ES-I3 (cell line): ENCODE measurements around the gene B3GNT9.

Experiments
- H3K36me3 ChIP-seq: 2 replicates; pipeline ENCODE4 v1.6.1; 2013; ENCODE audit warnings: mild to moderate bottlenecking, low read length, control low read depth, moderate library complexity; ENCODE audit not compliant: insufficient read depth
- H3K4me1 ChIP-seq: 2 replicates; pipeline ENCODE4 v1.6.1; 2013; ENCODE audit warnings: mild to moderate bottlenecking, control low read depth, low read length; ENCODE audit not compliant: insufficient read depth
- H3K9ac ChIP-seq: 2 replicates; pipeline ENCODE4 v1.6.1; 2013; ENCODE audit warnings: low read depth, mild to moderate bottlenecking, low read length, moderate library complexity
- H3K9me3 ChIP-seq: 2 replicates; pipeline ENCODE4 v1.6.1; 2013; ENCODE audit warnings: mild to moderate bottlenecking, low read length, moderate library complexity; ENCODE audit not compliant: control insufficient read depth, insufficient read depth

B3GNT9 gene

DNA sequence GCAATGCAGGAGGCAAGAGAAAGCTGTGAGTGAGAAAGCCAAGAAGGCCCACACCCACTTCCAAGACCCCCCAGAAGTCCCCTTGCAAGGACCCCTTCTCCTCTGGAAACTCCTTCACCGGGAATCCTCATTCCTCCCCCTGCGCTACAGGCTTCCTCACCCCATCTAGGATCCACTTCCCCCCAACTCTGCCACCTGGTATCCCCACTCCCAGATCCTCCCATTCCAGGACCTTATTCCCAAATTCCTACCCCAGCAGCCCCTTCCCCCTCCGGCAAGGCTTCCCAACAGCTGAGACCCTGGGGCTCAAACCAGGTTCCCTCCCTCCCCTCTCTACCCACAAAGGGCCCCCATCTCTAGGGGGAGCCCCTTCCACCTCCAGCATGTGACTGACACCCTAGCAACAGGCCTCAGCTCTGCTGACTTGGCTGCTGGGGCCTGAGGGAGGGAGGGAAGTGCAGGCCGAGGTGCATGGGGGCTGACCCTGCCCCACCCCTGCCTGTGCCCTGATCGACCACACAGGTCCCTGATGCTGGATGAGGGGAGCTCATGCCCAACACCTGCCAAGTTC is 15.9 kb upstream of the B3GNT9 start:
- no peak overlapping the region for H3K9ac ChIP-seq
- no peaks in the 10 kb centered on the region for H3K36me3 ChIP-seq
- no peaks in the 10 kb centered on the region; the same call in 1 of the 2 replicates for H3K9me3 ChIP-seq
- H3K4me1 ChIP-seq, result no peaks in the 10 kb centered on the region; the same call in 1 of the 2 replicates

DNA sequence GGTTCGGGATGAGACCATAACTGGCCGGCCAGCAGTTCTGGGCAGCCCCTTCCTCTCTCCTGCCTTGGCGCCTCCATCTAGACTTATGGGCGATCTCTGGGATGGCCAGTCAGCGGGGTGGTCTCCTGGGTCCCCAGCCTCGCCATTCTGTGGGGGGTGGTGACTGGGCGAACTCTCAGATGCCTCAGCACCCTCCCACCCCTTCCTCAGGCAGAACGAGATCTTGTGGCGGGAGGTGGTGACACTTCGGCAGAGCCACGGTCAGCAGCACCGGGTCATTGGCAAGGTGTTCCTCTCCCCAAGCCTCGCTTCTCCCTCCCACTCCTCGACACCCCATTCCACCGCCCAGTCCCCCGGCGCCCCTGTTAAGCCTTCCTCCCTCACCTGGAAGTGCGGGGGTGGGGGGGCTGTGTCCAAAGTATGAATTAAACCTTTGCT is 15.3 kb upstream of the B3GNT9 start:
- Histone ChIP-seq H3K9me3 (no peaks in the 10 kb centered on the region; the same call in 1 of the 2 replicates), H3K9ac (no peak overlapping the region), H3K36me3 (no peaks in the 10 kb centered on the region), H3K4me1 (no peaks in the 10 kb centered on the region; the same call in 1 of the 2 replicates)

DNA sequence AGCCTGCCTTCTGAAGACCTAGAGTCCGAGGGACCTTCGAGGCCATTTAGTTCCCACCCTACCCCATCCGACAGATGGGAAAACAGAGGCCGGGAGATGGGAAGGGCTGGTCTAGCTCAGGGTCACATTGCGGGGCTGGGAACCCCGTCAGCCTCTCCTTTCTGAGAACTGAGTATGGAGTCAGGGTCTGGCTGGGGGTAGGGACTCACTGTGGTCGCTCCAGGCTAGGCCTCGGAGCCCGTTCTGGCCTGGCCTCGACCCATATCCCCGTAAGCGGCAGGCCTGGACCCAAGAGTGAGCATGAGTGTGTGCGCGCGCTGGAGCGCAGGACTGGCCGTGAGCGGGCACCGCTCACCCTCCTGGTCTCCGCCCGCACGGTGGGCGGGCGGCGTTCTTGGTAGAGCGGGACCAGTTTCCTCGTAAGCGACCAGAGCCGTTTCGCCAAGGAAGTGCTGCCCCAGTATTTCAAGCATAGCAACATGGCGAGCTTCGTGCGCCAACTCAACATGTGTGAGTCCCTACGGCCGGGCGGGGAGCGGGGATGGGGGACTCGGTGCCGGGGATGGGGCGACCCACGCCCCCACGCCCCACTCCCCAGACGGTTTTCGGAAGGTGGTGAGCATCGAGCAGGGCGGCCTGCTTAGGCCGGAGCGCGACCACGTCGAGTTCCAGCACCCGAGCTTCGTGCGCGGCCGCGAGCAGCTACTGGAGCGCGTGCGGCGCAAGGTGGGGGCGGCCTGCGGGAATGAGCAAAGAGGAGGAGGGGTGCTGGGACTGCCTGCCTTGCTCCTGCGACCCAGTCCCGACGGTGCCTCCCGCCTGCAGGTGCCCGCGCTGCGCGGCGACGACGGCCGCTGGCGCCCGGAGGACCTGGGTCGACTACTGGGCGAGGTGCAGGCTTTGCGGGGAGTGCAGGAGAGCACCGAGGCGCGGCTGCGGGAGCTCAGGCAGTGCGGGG is 14.6 kb upstream of the B3GNT9 start:
- Histone ChIP-seq H3K9ac (peak overlapping the region; percentile 36; the same call in 1 of the 2 replicates), H3K9me3 (no peaks in the 10 kb centered on the region; the same call in 1 of the 2 replicates), H3K36me3 (no peaks in the 10 kb centered on the region), H3K4me1 (no peaks in the 10 kb centered on the region; the same call in 1 of the 2 replicates)

- peak within 1 kb of the TSS; percentile 46 for H3K9ac ChIP-seq
- H3K36me3 ChIP-seq, result no peaks in the 10 kb centered on the region
- no peaks in the 10 kb centered on the region; the same call in 1 of the 2 replicates for H3K4me1 ChIP-seq
- no peaks in the 10 kb centered on the region; the same call in 1 of the 2 replicates for H3K9me3 ChIP-seq
These were observed 13.8 kb upstream of the B3GNT9 start, which contains the start of gene HSF4 for GRCh38 chr16:67164599-67165061. HSF4 (plus strand) TSS chr16:67164745; CDS start chr16:67164812, 67 bp downstream.

GRCh38 chr16:67163999-67164558 is 13.3 kb upstream of the B3GNT9 start:
- H3K9ac ChIP-seq, result peak overlapping the region; percentile 46; the same call in 1 of the 2 replicates

DNA sequence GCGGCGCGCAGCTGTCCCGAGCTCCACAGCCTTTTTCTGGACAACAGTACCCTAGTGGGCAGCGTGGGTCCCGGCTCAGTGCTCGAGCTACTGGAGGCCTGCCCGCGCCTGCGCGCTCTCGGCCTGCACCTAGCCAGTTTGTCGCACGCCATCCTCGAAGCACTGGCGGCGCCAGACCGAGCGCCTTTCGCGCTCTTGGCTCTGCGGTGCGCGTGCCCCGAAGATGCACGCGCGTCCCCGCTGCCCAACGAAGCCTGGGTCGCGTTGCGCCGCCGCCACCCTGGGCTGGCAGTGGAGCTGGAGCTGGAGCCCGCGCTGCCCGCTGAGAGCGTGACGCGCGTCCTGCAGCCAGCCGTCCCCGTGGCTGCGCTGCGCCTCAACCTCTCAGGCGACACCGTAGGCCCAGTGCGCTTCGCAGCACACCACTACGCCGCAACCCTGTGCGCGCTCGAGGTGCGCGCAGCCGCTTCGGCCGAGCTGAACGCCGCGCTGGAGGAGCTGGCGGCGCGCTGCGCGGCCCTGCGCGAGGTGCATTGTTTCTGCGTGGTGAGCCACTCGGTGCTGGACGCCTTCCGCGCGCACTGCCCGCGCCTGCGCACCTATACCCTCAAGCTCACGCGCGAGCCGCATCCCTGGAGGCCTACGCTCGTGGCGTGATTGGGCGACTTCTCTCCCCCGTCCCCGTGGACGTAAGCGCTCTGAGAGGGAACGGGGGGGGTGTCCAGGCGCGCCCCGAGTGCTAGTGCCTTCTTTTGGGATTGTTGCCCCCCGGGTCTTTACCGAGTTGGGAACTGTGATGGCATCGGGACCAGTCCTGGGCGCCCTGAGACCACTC is 12.6 kb upstream of the B3GNT9 start:
- H3K9ac ChIP-seq, result peak overlapping the region; percentile 46
- no peaks in the 10 kb centered on the region; the same call in 1 of the 2 replicates for H3K9me3 ChIP-seq
- H3K36me3 ChIP-seq, result no peaks in the 10 kb centered on the region
- no peaks in the 10 kb centered on the region; the same call in 1 of the 2 replicates for H3K4me1 ChIP-seq

More at GRCh38 chr16:67163999-67164558, 13.3 kb upstream of the B3GNT9 start:
- Histone ChIP-seq H3K36me3 (no peaks in the 10 kb centered on the region), H3K4me1 (no peaks in the 10 kb centered on the region; the same call in 1 of the 2 replicates), H3K9me3 (no peaks in the 10 kb centered on the region; the same call in 1 of the 2 replicates)

DNA sequence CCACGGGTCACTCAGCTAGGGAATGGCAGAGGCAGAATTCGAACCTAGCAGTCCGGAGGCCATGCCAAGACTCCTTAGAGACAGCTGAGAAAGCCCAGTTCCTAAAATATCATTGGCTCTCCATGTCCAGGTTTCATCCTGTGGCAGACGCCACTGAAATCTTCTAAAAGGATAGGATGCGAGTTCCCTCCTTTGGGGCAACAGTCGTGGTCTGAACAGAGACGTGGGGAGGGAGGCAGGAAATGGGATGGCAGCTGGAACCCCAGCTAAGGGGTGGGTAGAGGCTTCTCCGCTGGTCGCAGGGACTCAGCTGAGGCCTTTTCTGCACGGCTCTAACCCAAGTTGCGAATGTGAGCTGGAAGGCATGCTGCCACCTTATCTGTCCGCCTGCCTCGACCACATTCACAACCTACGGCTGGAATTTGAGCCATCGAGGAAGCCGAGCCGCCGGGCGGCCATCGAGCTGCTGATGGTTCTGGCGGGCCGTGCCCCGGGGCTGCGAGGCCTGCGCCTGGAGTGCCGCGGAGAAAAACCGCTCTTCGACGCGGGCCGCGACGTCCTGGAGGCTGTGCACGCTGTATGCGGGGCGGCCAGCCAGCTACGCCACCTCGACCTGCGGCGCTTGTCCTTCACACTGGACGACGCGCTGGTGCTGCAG is 11.8 kb upstream of the B3GNT9 start:
- Histone ChIP-seq H3K4me1 (no peaks in the 10 kb centered on the region; the same call in 1 of the 2 replicates), H3K36me3 (no peaks in the 10 kb centered on the region), H3K9me3 (no peaks in the 10 kb centered on the region; the same call in 1 of the 2 replicates), H3K9ac (peak overlapping the region; percentile 46; the same call in 1 of the 2 replicates)

DNA sequence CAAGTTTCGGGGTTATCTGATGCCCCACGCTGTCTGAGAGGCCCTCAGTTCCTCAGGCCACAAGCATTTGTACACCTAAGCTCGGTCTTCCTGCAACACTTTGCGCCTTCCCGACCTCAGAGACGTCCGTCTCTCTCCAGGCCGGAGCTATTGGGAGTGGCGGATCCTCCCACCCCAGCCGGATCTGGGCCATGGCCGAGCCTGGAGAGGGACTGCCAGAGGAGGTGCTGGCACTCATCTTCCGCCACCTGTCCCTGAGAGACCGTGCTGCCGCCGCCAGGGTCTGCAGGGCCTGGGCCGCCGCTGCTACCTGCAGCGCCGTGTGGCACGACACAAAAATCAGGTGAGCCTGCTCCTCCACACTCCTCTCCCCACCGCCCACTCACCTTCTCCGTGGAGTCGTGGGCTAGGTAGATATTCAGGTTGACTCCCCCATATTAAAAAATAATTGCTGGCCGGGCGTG is 10.8 kb upstream of the B3GNT9 start:
- peak overlapping the region; percentile 47; the same call in 1 of the 2 replicates for H3K9ac ChIP-seq

GRCh38 chr16:67158637-67159600 is 8.1 kb upstream of the B3GNT9 start:
- peak overlapping the region; percentile 90; the same call in 1 of the 2 replicates for H3K9ac ChIP-seq
- H3K9me3 ChIP-seq, result no peaks in the 10 kb centered on the region; the same call in 1 of the 2 replicates
- H3K36me3 ChIP-seq, result no peaks in the 10 kb centered on the region
- no peaks in the 10 kb centered on the region; the same call in 1 of the 2 replicates for H3K4me1 ChIP-seq

More for the DNA sequence above, 10.8 kb upstream of the B3GNT9 start:
- Histone ChIP-seq H3K4me1 (no peaks in the 10 kb centered on the region; the same call in 1 of the 2 replicates), H3K9me3 (no peaks in the 10 kb centered on the region; the same call in 1 of the 2 replicates), H3K36me3 (no peaks in the 10 kb centered on the region)

DNA sequence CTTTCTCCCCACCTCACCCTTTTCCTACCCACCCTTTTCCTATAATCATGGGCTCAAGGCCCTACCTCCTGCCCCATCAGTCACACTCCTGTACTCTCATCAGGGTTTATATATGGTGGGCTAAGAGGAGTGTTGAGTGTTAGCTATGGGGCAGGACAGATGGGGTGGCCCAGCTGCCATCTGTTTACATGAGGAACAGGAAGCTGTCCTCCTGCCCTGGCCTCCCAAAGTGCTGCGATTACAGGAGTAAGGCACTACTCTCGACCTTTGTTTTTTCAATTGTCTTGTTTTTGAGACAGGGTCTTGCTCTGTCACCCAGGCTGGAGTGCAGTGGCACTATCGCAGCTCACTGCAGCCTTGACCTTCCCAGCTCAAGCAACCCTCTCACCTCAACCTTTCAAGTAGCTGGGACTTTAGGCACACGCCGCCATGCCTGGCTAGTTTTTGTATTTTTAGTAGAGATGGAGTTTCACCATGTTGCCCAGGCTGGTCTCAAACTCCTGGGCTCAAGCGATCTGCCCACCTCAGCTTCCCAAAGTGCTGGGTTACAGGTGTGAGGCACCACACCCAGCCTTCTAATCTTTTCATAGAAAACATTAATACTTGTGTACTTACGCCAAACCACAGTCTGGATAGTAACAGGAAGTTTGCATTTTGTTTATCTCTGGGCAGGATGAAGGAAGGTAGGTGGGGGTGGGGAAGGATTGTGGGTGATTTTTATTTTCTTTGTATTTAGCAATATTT is 7.3 kb upstream of the B3GNT9 start:
- H3K4me1 ChIP-seq, result no peaks in the 10 kb centered on the region; the same call in 1 of the 2 replicates
- no peaks in the 10 kb centered on the region; the same call in 1 of the 2 replicates for H3K9me3 ChIP-seq
- H3K9ac ChIP-seq, result no peak overlapping the region
- no peaks in the 10 kb centered on the region for H3K36me3 ChIP-seq

DNA sequence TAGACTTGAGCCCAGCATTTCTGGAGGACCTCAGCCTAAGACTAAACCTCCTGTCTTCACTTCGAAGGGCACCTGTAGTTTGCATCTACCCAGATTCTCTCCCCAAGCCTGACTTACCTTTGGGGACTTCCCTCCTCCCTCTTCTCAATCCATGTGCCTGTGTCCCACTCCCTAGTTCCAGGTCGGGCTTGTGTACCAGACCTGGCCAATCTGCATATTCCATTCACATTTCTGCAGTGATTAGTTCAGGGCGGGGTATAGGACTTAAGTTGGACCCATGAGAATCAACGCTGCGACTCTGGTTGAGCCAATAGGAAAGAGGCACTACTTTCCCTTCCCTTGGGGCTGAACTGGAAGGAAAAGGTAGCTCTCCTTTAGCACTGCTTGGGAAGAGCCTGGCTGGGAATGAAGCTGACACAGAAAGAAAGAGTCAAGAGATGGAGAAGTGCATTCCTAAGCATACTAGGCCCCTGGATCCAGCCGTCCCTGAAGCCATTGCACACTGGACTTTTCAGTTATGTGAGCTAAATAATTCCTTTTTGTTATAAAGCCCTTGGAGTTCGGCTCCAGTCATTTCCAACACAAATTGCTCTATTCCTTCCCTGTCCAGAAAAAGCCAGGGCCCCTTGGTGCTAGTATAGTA is 6.4 kb upstream of the B3GNT9 start:
- no peaks in the 10 kb centered on the region; the same call in 1 of the 2 replicates for H3K4me1 ChIP-seq
- H3K36me3 ChIP-seq, result no peaks in the 10 kb centered on the region
- no peaks in the 10 kb centered on the region; the same call in 1 of the 2 replicates for H3K9me3 ChIP-seq
- H3K9ac ChIP-seq, result no peak overlapping the region
